Caco-2 (cell line): Measurements from ENCODE around the gene GRIK4. TPM values are rescaled to one million over a fixed set of nuclear protein-coding genes. Genes with fewer than 3 reads are reported as not detected.

ENCODE experiments used
- BruUV-seq: library from RNA; stranded (reverse); fragments of 400-500 nt; replicated peaks from 2 replicates; lab custom pipeline; 2021; lab: Mats Ljungman, UMichigan
- CTCF ChIA-PET: fragments of 300-600 bp; sonication (Branson Sonifier 250); formaldehyde crosslinking; loops from one replicate; lab custom pipeline; 2022; ENCODE audit warnings: antibody characterized with exemption; lab: Charles Lee
- POLR2A ChIA-PET: fragments of 300-600 bp; sonication (Branson Sonifier 250); formaldehyde crosslinking; loops from one replicate; lab custom pipeline; 2022; ENCODE audit warnings: antibody characterized with exemption; lab: Charles Lee
- DNase-seq, 2 experiments: peaks; one replicate each; pipeline versions ENCODE4 v3.0.0 to v3.0.0-alpha.2; 2020 to 2022
- H3K27me3 ChIP-seq: replicated peaks from 2 replicates; pipeline ENCODE4 v1.6.0; 2011; ENCODE audit warnings: low read length; ENCODE audit not compliant: control insufficient read depth, insufficient read depth
- H3K36me3 ChIP-seq: 2 replicates; pipeline ENCODE4 v1.5.1; 2011; ENCODE audit warnings: low read length; ENCODE audit not compliant: control insufficient read depth, insufficient read depth
- H3K4me1 ChIP-seq: fragments of 250-450 bp; sonication (Bioruptor Pico); 2 replicates; pipeline ENCODE4 v1.5.1; 2020; ENCODE audit warnings: mild to moderate bottlenecking
- H3K4me3 ChIP-seq: 2 replicates; pipeline ENCODE4 v1.5.1; 2011; ENCODE audit warnings: low read depth, mild to moderate bottlenecking, control low read depth, low read length
- H3K9me3 ChIP-seq: fragments of 250-450 bp; sonication (Bioruptor Pico); 2 replicates; pipeline ENCODE4 v1.5.1; 2020; ENCODE audit warnings: mild to moderate bottlenecking, moderate library complexity
- H3K27ac Mint-ChIP-seq: one replicate; pipeline ENCODE4 v1.8.0; 2022; ENCODE audit warnings: mixed read lengths; ENCODE audit not compliant: unreplicated experiment
- H3K27me3 Mint-ChIP-seq: one replicate; pipeline ENCODE4 v1.8.0; 2022; ENCODE audit warnings: mixed read lengths; ENCODE audit not compliant: insufficient read depth, unreplicated experiment
- H3K36me3 Mint-ChIP-seq: one replicate; pipeline ENCODE4 v1.8.0; 2022; ENCODE audit warnings: mild to moderate bottlenecking, mixed read lengths; ENCODE audit not compliant: insufficient read depth, unreplicated experiment
- H3K4me1 Mint-ChIP-seq: one replicate; pipeline ENCODE4 v1.8.0; 2022; ENCODE audit warnings: low read depth, mixed read lengths; ENCODE audit not compliant: unreplicated experiment
- H3K4me3 Mint-ChIP-seq: one replicate; pipeline ENCODE4 v1.8.0; 2022; ENCODE audit warnings: mild to moderate bottlenecking, moderate library complexity, mixed read lengths; ENCODE audit not compliant: unreplicated experiment
- H3K9me3 Mint-ChIP-seq: one replicate; pipeline ENCODE4 v1.8.0; 2022; ENCODE audit warnings: mixed read lengths; ENCODE audit not compliant: unreplicated experiment
- intact Hi-C: fragments of 100-400 bp; cut with micrococcal nuclease; formaldehyde crosslinking; loops from one replicate; pipeline ENCODE4 v1.10.0; 2022; ENCODE audit not compliant: unreplicated experiment
- total RNA-seq: library from RNA; stranded (reverse); gene quantifications from 2 replicates; pipeline ENCODE4 v1.2.3, GENCODE V29; 2022
- TF ChIP-seq, protein P1 (sequence below), 2 experiments: fragments of 200-600 bp in 1 of 2; IDR thresholded peaks; 1 replicate in 1 of 2; 2 replicates in 1 of 2; pipeline versions ENCODE4 v1.5.1 to v1.8.0; 2011 to 2022; ENCODE audit warnings: antibody characterized with exemption in 1 of 2, control low read depth in 1 of 2, inconsistent platforms in 1 of 2, low read depth in 1 of 2, low read length in 1 of 2, mild to moderate bottlenecking in 1 of 2, moderate library complexity in 1 of 2; ENCODE audit not compliant: insufficient read depth in 1 of 2, severe bottlenecking in 1 of 2, unreplicated experiment in 1 of 2

The GRIK4 gene
- total RNA-seq, 1 experiment from 2014 or later, result 2.0 TPM

DNA sequence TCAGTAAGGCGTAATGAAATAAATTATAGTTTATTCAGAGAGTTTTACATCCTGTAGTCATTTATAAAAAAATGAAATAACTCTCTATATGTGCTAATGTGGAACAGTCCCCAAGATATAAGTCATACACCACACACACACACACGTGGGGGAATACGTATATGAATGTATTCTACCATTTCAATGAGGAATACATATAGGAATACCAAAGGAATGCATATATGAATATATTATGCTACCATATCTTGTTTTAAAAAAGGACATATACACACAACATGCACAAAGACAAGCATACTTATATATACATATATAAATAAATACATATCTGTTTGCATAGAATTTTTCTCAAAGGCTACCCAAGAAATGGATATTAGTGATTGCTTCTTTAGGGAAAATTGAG, 39.6 kb upstream of the GRIK4 start:
- ChIA-PET CTCF (no interaction called here), POLR2A (no interaction called here)
- intact Hi-C loops, result no loop called here
- no peaks in the 10 kb centered on the region for H3K9me3 Mint-ChIP-seq
- TF ChIP-seq, protein P1, sequence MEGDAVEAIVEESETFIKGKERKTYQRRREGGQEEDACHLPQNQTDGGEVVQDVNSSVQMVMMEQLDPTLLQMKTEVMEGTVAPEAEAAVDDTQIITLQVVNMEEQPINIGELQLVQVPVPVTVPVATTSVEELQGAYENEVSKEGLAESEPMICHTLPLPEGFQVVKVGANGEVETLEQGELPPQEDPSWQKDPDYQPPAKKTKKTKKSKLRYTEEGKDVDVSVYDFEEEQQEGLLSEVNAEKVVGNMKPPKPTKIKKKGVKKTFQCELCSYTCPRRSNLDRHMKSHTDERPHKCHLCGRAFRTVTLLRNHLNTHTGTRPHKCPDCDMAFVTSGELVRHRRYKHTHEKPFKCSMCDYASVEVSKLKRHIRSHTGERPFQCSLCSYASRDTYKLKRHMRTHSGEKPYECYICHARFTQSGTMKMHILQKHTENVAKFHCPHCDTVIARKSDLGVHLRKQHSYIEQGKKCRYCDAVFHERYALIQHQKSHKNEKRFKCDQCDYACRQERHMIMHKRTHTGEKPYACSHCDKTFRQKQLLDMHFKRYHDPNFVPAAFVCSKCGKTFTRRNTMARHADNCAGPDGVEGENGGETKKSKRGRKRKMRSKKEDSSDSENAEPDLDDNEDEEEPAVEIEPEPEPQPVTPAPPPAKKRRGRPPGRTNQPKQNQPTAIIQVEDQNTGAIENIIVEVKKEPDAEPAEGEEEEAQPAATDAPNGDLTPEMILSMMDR (IDR thresholded peaks at IDR 0.05; ENCODE audit: insufficient read depth in 1 of 2, low read depth in 1 of 2, low read length in 1 of 2, severe bottlenecking in 1 of 2, unreplicated experiment in 1 of 2), result no peak
- no peak overlapping the region for H3K27ac Mint-ChIP-seq
- H3K36me3 ChIP-seq, result peaks cover 1% of the 10 kb centered on the region
- H3K36me3 Mint-ChIP-seq, result peaks cover 62% of the 10 kb centered on the region
- no peaks in the 10 kb centered on the region for H3K27me3 Mint-ChIP-seq
- H3K4me3 ChIP-seq, result no peak overlapping the region
- no peaks in the 10 kb centered on the region for H3K4me1 Mint-ChIP-seq
- no peaks in the 10 kb centered on the region for H3K27me3 ChIP-seq
- BruUV-seq, result no TSS peak
- H3K4me3 Mint-ChIP-seq, result no peak overlapping the region
- no peak for DNase-seq
- no peaks in the 10 kb centered on the region for H3K9me3 ChIP-seq
- H3K4me1 ChIP-seq, result no peaks in the 10 kb centered on the region

DNA sequence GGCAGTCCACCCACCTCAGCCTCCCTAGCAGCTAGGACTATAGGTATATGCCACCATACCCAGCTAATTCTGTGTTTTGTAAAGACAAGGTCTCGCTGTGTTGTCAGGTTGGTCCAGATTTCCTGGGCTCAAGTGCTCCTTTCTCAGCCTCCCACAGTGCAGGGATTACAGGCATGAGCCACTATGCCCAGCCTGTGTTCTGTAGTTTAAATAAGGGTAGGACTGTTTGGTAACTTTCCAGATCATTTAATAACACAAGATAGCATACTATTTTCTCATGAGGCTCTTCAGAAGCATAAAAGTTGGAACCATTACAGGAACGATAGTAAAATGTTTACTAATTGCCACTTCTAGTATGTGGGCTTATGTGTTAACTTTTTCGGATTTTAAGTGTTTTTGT, 38.0 kb upstream of the GRIK4 start:
- H3K36me3 ChIP-seq, result peaks cover 2% of the 10 kb centered on the region
- H3K27me3 ChIP-seq, result no peaks in the 10 kb centered on the region
- Mint-ChIP-seq H3K9me3 (no peaks in the 10 kb centered on the region), H3K4me3 (no peak overlapping the region), H3K36me3 (peaks cover 63% of the 10 kb centered on the region), H3K27me3 (no peaks in the 10 kb centered on the region), H3K27ac (no peak overlapping the region), H3K4me1 (no peaks in the 10 kb centered on the region)
- ChIA-PET CTCF (no interaction called here), POLR2A (no interaction called here)
- TF ChIP-seq, protein P1 (IDR thresholded peaks at IDR 0.05; ENCODE audit: insufficient read depth in 1 of 2, low read depth in 1 of 2, low read length in 1 of 2, severe bottlenecking in 1 of 2, unreplicated experiment in 1 of 2), result no peak
- no peaks in the 10 kb centered on the region for H3K4me1 ChIP-seq
- H3K4me3 ChIP-seq, result no peak overlapping the region
- intact Hi-C loops, result no loop called here
- no peaks in the 10 kb centered on the region for H3K9me3 ChIP-seq
- BruUV-seq, result no TSS peak
- DNase-seq, result no peak

DNA sequence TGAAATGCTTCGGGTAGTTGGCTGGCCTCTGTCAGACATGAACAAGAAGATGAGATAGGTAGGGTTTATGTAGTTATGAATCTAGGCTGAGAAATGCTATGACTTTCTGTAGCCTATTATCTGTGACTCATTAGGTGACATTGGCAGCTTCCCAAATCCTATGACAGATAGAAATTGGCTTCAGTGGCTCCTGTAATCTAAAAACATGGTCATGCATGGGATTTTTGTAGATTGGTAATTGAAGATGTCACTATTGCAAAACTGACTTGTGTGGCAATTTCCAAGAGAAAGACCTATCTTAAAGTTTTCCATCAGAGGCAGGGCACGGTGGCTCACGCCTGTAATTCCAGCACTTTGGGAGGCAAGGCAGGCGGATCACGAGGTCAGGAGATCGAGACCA, 29.4 kb upstream of the GRIK4 start:
- TF ChIP-seq, protein P1 (IDR thresholded peaks at IDR 0.05; ENCODE audit: insufficient read depth in 1 of 2, low read depth in 1 of 2, low read length in 1 of 2, severe bottlenecking in 1 of 2, unreplicated experiment in 1 of 2), result no peak
- no peak overlapping the region for H3K4me3 Mint-ChIP-seq
- H3K27me3 ChIP-seq, result no peaks in the 10 kb centered on the region
- CTCF ChIA-PET, result no interaction called here
- intact Hi-C loops, result no loop called here
- H3K36me3 ChIP-seq, result peaks cover 1% of the 10 kb centered on the region
- no peaks in the 10 kb centered on the region for H3K27me3 Mint-ChIP-seq
- no peaks in the 10 kb centered on the region for H3K4me1 ChIP-seq
- no peak overlapping the region for H3K4me3 ChIP-seq
- H3K4me1 Mint-ChIP-seq, result no peaks in the 10 kb centered on the region
- no peaks in the 10 kb centered on the region for H3K9me3 Mint-ChIP-seq
- no peaks in the 10 kb centered on the region for H3K9me3 ChIP-seq
- H3K36me3 Mint-ChIP-seq, result peaks cover 86% of the 10 kb centered on the region
- no TSS peak for BruUV-seq
- no peak overlapping the region for H3K27ac Mint-ChIP-seq
- POLR2A ChIA-PET, result no interaction called here
- DNase-seq, result no peak
